Measurements from ENCODE around the gene TRMT13.

DNA sequence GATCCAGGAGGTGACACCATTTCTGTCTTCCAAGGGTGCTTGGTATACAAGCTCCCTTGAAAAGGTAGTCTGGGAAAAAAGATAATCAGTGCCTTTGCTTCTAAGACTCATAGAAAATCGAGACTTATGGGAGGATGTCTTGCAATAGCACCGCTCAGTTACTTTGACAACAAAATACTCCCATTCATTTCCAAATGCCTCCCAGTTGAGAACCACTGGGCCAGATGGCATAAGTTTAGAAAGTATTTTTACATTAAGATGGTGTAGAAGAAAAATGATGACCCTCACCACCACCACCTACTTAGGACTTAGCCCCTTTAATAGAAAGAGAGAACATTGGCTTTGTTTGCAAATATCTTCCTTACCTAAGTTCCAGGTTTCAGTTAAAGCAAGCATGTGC is 4.6 kb downstream of the TRMT13 start:
- TF ChIP-seq, protein P1, sequence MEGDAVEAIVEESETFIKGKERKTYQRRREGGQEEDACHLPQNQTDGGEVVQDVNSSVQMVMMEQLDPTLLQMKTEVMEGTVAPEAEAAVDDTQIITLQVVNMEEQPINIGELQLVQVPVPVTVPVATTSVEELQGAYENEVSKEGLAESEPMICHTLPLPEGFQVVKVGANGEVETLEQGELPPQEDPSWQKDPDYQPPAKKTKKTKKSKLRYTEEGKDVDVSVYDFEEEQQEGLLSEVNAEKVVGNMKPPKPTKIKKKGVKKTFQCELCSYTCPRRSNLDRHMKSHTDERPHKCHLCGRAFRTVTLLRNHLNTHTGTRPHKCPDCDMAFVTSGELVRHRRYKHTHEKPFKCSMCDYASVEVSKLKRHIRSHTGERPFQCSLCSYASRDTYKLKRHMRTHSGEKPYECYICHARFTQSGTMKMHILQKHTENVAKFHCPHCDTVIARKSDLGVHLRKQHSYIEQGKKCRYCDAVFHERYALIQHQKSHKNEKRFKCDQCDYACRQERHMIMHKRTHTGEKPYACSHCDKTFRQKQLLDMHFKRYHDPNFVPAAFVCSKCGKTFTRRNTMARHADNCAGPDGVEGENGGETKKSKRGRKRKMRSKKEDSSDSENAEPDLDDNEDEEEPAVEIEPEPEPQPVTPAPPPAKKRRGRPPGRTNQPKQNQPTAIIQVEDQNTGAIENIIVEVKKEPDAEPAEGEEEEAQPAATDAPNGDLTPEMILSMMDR (IDR thresholded peaks at IDR 0.05; ENCODE audit: extremely low read depth in 1 of 2, insufficient read depth in 1 of 2, low read depth in 1 of 2, low read length in 2 of 2): no peak
- TF ChIP-seq POLR2A (IDR thresholded peaks at IDR 0.05; ENCODE audit: low read depth, low read length) (no peak), EZH2 (IDR thresholded peaks at IDR 0.05; ENCODE audit: borderline replicate concordance, low read depth, low read length, severe bottlenecking) (no peak), POLR2AphosphoS5 (IDR thresholded peaks at IDR 0.05; ENCODE audit: insufficient read depth, low read depth, low read length) (no peak), FOS (IDR thresholded peaks at IDR 0.05; ENCODE audit: borderline replicate concordance, insufficient read depth, low read length) (no peak)
